Natural killer cell treated with Interleukin-12 subunit alpha and Interleukin-12 subunit beta and Interleukin-15 and Interleukin-18, amount 100 ng/mL, for 72 hours (primary cell): ENCODE results near the gene CDKAL1. TPM values are rescaled to one million over a fixed set of nuclear protein-coding genes. Genes with fewer than 3 reads are reported as not detected.
A peak's percentile ranks its signal among the peaks of the same experiment; 100 is the strongest.

Source experiments
- ATAC-seq, 2 donors: fragments of 150-1000 bp; cut with Tn5 transposase in 1 of 2; sonication (Bioruptor Pico), chemical (Tn5 transposase) in 1 of 2; 2 replicates each; pipeline ENCODE4 v1.10.0; 2021
- DNase-seq: peaks from one replicate; pipeline ENCODE4 v3.0.0; 2022; ENCODE audit warnings: low spot score
- H3K27ac Mint-ChIP-seq, 2 donors: 1 replicate in 1 of 2; 2 replicates in 1 of 2; pipeline ENCODE4 v1.8.0; 2022; ENCODE audit warnings: mixed read lengths in 2 of 2, mild to moderate bottlenecking in 1 of 2, moderate library complexity in 1 of 2
- H3K27me3 Mint-ChIP-seq, 2 donors: 1 replicate in 1 of 2; 2 replicates in 1 of 2; pipeline ENCODE4 v1.8.0; 2022; ENCODE audit warnings: mixed read lengths in 2 of 2
- H3K36me3 Mint-ChIP-seq: one replicate; pipeline ENCODE4 v1.8.0; 2022; ENCODE audit warnings: mixed read lengths
- H3K4me1 Mint-ChIP-seq, 2 donors: 1 replicate in 1 of 2; 2 replicates in 1 of 2; pipeline ENCODE4 v1.8.0; 2022; ENCODE audit warnings: low read depth in 2 of 2, mixed read lengths in 2 of 2, mild to moderate bottlenecking in 1 of 2
- H3K4me3 Mint-ChIP-seq: one replicate; pipeline ENCODE4 v1.8.0; 2022; ENCODE audit warnings: mixed read lengths
- H3K9me3 Mint-ChIP-seq: 2 replicates; pipeline ENCODE4 v1.8.0; 2022; ENCODE audit warnings: mixed read lengths
- total RNA-seq, 2 donors: library from RNA; stranded (reverse); gene quantifications; one replicate each; pipeline ENCODE4 v1.2.3, GENCODE V29; 2022

Gene CDKAL1
- total RNA-seq, 2 donors from 2014 or later: 33.7 to 43.8 TPM

- Mint-ChIP-seq H3K4me1 (peaks cover 2 to 14% of the 10 kb centered on the region in 2 donors), H3K27ac (peak overlapping the region in 1 of 2 donors; percentile 30), H3K4me3 (no peak overlapping the region), H3K9me3 (no peaks in the 10 kb centered on the region), H3K27me3 (no peaks in the 10 kb centered on the region), H3K36me3 (no peaks in the 10 kb centered on the region)
- DNase-seq: no peak
- peak in 1 of 2 donors; percentile 41 for ATAC-seq
Measured at GRCh38 chr6:20790032-20790791, 256.0 kb downstream of the CDKAL1 start.

GRCh38 chr6:20791074-20791473 lies 256.8 kb downstream of the CDKAL1 start:
- peaks cover 2 to 14% of the 10 kb centered on the region in 2 donors for H3K4me1 Mint-ChIP-seq
- ATAC-seq: peak in 1 of 2 donors; percentile 52
- H3K27me3 Mint-ChIP-seq: no peaks in the 10 kb centered on the region
- no peak for DNase-seq
- H3K9me3 Mint-ChIP-seq: no peaks in the 10 kb centered on the region
- H3K27ac Mint-ChIP-seq: peak overlapping the region in 1 of 2 donors; percentile 30
- H3K4me3 Mint-ChIP-seq: no peak overlapping the region
- peaks cover 1% of the 10 kb centered on the region for H3K36me3 Mint-ChIP-seq

DNA sequence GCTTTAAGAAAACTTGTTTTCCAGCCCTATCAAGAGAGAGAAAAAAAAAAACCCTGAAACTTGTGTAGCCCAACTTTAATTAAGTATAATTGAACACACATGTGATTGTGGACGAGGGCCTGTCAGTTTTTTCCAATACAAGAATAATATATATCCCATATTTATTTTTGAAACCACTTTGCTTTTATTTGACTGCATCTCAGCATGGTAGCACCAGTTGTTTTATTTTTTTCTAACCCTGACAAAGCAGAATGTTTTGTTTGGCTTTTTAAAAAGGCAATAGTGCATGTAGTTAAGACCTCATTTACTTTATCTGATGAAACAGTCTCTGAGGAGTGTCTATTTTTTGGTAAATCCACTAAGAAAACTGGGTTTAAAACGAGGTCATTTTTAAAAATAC lies 257.7 kb downstream of the CDKAL1 start:
- no peak overlapping the region for H3K4me3 Mint-ChIP-seq
- peaks cover 5% of the 10 kb centered on the region for H3K36me3 Mint-ChIP-seq
- H3K27ac Mint-ChIP-seq: no peak overlapping the region
- H3K9me3 Mint-ChIP-seq: no peaks in the 10 kb centered on the region
- DNase-seq (no peak), ATAC-seq (no peak)
- no peaks in the 10 kb centered on the region for H3K27me3 Mint-ChIP-seq
- H3K4me1 Mint-ChIP-seq: peaks cover 2 to 14% of the 10 kb centered on the region in 2 donors

DNA sequence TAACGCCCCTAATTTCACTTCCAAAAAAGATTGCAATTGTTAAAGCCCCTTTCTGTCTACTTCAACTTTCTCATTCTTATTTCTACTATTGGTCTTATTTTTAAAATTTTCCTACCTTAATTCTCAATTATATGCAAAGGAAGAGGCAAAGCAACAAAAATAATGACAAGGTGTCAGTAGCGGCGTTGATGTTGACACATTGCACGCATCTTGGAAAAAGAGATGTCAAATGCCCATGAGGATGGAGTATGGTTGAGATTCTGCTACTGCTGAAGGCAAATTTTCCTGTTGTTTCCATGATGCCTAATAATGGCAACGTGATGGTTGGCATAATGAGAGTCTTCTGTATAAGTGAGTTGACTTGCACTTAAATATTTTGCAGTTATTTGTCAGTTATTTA lies 258.9 kb downstream of the CDKAL1 start:
- Mint-ChIP-seq H3K27ac (no peak overlapping the region), H3K36me3 (peaks cover 5% of the 10 kb centered on the region), H3K4me3 (no peak overlapping the region), H3K4me1 (peaks cover 2 to 14% of the 10 kb centered on the region in 2 donors), H3K9me3 (no peaks in the 10 kb centered on the region), H3K27me3 (no peaks in the 10 kb centered on the region)
- DNase-seq: no peak
- ATAC-seq: no peak

DNA sequence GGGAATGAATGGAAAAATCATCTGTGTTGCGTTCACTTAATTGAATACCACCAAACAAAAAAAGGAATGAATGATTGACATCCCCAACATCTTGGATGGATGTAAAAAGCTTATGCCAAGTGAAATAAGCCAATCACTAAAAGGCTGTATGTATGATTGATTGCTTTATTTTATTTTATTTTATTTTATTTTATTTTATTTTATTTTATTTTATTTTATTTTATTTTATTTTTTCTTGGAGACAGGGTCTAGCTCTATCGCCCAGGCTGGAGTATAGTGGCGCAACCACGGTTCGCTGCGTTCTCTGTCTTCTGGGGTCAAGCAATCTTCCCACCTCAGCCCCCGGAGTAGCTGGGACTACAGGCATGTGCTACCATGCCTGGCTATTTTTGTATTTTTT lies 263.3 kb downstream of the CDKAL1 start:
- H3K4me1 Mint-ChIP-seq: no peaks in the 10 kb centered on the region
- H3K27ac Mint-ChIP-seq: no peak overlapping the region
- no peaks in the 10 kb centered on the region for H3K27me3 Mint-ChIP-seq
- DNase-seq (no peak), ATAC-seq (no peak)
- H3K9me3 Mint-ChIP-seq: no peaks in the 10 kb centered on the region
- H3K36me3 Mint-ChIP-seq: peaks cover 5% of the 10 kb centered on the region
- no peak overlapping the region for H3K4me3 Mint-ChIP-seq

- H3K36me3 Mint-ChIP-seq: peaks cover 5% of the 10 kb centered on the region
- H3K4me3 Mint-ChIP-seq: no peak overlapping the region
- no peaks in the 10 kb centered on the region for H3K27me3 Mint-ChIP-seq
- ATAC-seq (no peak), DNase-seq (no peak)
- H3K27ac Mint-ChIP-seq: no peak overlapping the region
- H3K9me3 Mint-ChIP-seq: no peaks in the 10 kb centered on the region
- no peaks in the 10 kb centered on the region for H3K4me1 Mint-ChIP-seq
Measured at GRCh38 chr6:20800229-20800628, 266.0 kb downstream of the CDKAL1 start.

DNA sequence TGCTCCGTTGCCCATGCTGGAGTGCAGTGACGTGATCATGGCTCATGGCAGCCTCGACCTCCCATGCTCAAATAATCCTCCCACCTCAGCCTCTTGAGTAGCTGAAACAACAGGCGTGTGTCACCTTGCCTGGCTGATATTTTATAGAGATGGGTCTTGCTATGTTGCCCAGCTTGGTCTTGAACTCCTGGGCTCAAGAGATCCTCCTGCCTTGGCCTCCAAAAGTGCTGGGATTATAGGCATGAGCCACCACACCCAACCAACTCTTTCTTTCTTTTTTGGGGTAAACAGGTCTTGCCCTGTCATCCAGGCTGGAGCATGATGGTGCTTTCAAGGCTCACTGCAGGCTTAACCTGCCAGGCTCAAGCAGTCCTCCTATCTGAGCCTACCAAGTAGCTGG lies 266.4 kb downstream of the CDKAL1 start:
- DNase-seq (no peak), ATAC-seq (no peak)
- Mint-ChIP-seq H3K27ac (no peak overlapping the region), H3K4me1 (no peaks in the 10 kb centered on the region), H3K9me3 (no peaks in the 10 kb centered on the region), H3K27me3 (no peaks in the 10 kb centered on the region), H3K36me3 (peaks cover 8% of the 10 kb centered on the region), H3K4me3 (no peak overlapping the region)

DNA sequence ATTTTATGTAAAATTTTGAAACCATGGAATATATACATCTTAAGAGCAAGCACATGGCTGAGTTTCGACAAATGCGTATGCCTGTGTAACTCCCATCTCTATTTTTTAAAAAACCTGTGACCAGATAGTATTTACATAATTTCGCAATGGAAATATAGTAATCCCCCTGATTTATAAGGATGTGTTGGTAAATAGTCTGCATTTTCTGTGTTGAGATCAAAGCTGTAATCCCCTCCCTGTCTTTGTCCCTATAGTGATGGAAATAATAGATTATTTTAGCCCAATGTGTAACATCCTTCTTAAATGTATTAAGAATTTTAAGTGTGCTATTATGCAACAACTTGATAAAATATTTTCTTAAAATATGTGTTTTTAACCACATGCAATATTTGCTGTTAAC lies 267.3 kb downstream of the CDKAL1 start:
- no peak overlapping the region for H3K4me3 Mint-ChIP-seq
- H3K4me1 Mint-ChIP-seq: no peaks in the 10 kb centered on the region
- no peaks in the 10 kb centered on the region for H3K9me3 Mint-ChIP-seq
- peaks cover 11% of the 10 kb centered on the region for H3K36me3 Mint-ChIP-seq
- ATAC-seq: no peak
- DNase-seq: no peak
- no peak overlapping the region for H3K27ac Mint-ChIP-seq
- no peaks in the 10 kb centered on the region for H3K27me3 Mint-ChIP-seq

- no peak for DNase-seq
- no peak overlapping the region for H3K27ac Mint-ChIP-seq
- no peaks in the 10 kb centered on the region for H3K27me3 Mint-ChIP-seq
- H3K4me3 Mint-ChIP-seq: no peak overlapping the region
- no peaks in the 10 kb centered on the region for H3K9me3 Mint-ChIP-seq
- peaks cover 11% of the 10 kb centered on the region for H3K36me3 Mint-ChIP-seq
- ATAC-seq: no peak
- no peaks in the 10 kb centered on the region for H3K4me1 Mint-ChIP-seq
Measured at GRCh38 chr6:20802596-20802995, 268.3 kb downstream of the CDKAL1 start.

DNA sequence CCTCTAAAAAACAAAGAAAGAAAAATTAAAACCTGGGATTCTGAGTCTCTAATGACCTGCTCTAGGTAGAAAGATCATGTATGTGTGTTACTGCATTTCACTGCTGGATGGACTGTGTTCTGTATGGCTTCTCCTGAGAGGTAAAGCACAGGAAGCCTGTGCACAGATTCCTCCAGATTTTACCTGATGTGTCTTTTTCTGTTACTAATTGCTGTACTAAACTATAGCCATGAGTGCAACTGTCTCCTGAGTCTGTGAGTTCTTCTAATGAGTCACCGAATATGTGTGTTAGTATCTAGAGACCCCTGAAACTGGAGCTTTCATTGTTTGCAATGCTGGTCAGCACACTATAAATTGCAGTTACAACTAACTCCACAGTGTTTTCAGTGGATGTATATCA lies 270.8 kb downstream of the CDKAL1 start:
- H3K4me1 Mint-ChIP-seq: no peaks in the 10 kb centered on the region
- H3K27me3 Mint-ChIP-seq: no peaks in the 10 kb centered on the region
- H3K9me3 Mint-ChIP-seq: no peaks in the 10 kb centered on the region
- no peak overlapping the region for H3K4me3 Mint-ChIP-seq
- DNase-seq (no peak), ATAC-seq (no peak)
- H3K27ac Mint-ChIP-seq: no peak overlapping the region
- peaks cover 11% of the 10 kb centered on the region for H3K36me3 Mint-ChIP-seq

GRCh38 chr6:20806669-20807068 lies 272.4 kb downstream of the CDKAL1 start:
- H3K9me3 Mint-ChIP-seq: no peaks in the 10 kb centered on the region
- H3K4me1 Mint-ChIP-seq: peaks cover 0 to 11% of the 10 kb centered on the region in 2 donors
- no peak overlapping the region for H3K4me3 Mint-ChIP-seq
- DNase-seq (no peak), ATAC-seq (no peak)
- H3K27me3 Mint-ChIP-seq: no peaks in the 10 kb centered on the region
- H3K36me3 Mint-ChIP-seq: peaks cover 16% of the 10 kb centered on the region
- H3K27ac Mint-ChIP-seq: no peak overlapping the region

DNA sequence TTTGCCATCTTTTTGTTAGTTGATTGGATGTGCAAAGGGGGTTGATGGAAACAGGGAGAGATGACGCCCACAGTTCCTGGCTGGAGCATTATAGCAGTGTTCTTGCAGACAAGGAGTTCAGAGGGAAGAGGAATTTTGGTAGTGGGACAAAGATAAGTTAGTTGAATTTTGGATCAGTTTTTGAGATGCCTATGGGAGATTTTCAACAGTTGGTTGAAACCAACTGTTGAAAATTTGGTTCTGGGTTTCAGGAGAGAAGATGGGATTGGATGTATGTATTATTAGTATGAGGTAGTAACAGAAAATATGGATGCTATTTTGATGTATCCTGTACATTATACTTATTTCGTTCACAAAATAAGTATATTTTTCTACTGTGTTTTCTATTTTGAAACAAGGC lies 274.2 kb downstream of the CDKAL1 start:
- Mint-ChIP-seq H3K27me3 (no peaks in the 10 kb centered on the region), H3K36me3 (peaks cover 22% of the 10 kb centered on the region), H3K4me1 (peaks cover 0 to 11% of the 10 kb centered on the region in 2 donors), H3K27ac (no peak overlapping the region), H3K9me3 (peaks cover 3% of the 10 kb centered on the region), H3K4me3 (no peak overlapping the region)
- DNase-seq: no peak
- no peak for ATAC-seq

GRCh38 chr6:20808924-20809323 lies 274.7 kb downstream of the CDKAL1 start:
- Mint-ChIP-seq H3K27ac (no peak overlapping the region), H3K27me3 (no peaks in the 10 kb centered on the region), H3K4me3 (no peak overlapping the region), H3K9me3 (peaks cover 3% of the 10 kb centered on the region), H3K36me3 (peaks cover 25% of the 10 kb centered on the region), H3K4me1 (peaks cover 0 to 11% of the 10 kb centered on the region in 2 donors)
- DNase-seq (no peak), ATAC-seq (no peak)

DNA sequence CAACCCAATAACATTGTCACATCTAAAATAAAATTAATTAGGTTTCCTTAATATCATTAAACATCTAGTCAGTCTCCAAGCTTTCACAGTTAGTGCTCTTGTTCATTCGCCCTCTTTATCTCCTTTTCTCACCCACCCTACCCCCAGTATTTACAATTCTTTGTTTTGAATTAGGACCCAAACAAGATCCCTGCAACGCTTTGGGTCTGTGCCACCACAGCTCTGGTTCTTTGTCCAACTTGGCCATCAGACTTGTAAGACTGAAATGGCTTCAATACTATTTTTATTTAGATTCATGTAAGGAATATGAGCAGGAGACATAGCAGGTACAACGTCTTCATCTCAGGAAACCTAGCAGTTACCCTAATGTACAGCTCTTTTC lies 276.5 kb downstream of the CDKAL1 start:
- peaks cover 0 to 11% of the 10 kb centered on the region in 2 donors for H3K4me1 Mint-ChIP-seq
- no peak overlapping the region for H3K4me3 Mint-ChIP-seq
- DNase-seq (no peak), ATAC-seq (no peak)
- peaks cover 3% of the 10 kb centered on the region for H3K9me3 Mint-ChIP-seq
- H3K27ac Mint-ChIP-seq: no peak overlapping the region
- no peaks in the 10 kb centered on the region for H3K27me3 Mint-ChIP-seq
- H3K36me3 Mint-ChIP-seq: peaks cover 26% of the 10 kb centered on the region
